NK-92 (cell line): ENCODE data around the gene HES6.

Experiments used
- DNase-seq: peaks from one replicate; lab custom pipeline; 2025; ENCODE audit not compliant: unreplicated experiment; lab: John Stamatoyannopoulos, UW

The HES6 gene

GRCh38 chr2:238235856-238236255, 4.0 kb downstream of the HES6 start:
- DNase-seq, result no peak

- DNase-seq, result no peak
Measured at GRCh38 chr2:238235331-238235732, 4.5 kb downstream of the HES6 start.

GRCh38 chr2:238233625-238234024, 6.2 kb downstream of the HES6 start:
- DNase-seq, result no peak

GRCh38 chr2:238231809-238232208, 8.0 kb downstream of the HES6 start:
- no peak for DNase-seq

GRCh38 chr2:238231251-238231793, 8.5 kb downstream of the HES6 start:
- peak; percentile 14 for DNase-seq

- DNase-seq, result no peak
Measured at GRCh38 chr2:238230699-238231098, 9.1 kb downstream of the HES6 start.

GRCh38 chr2:238228700-238229099, 11.1 kb downstream of the HES6 start:
- no peak for DNase-seq

GRCh38 chr2:238227587-238228032, 12.2 kb downstream of the HES6 start:
- no peak for DNase-seq

GRCh38 chr2:238226698-238227586, 12.9 kb downstream of the HES6 start:
- no peak for DNase-seq

- no peak for DNase-seq
Measured at GRCh38 chr2:238225911-238226697, 13.7 kb downstream of the HES6 start.

- DNase-seq, result no peak
Measured at GRCh38 chr2:238225121-238225520, 14.7 kb downstream of the HES6 start.

GRCh38 chr2:238224356-238225035, 15.3 kb downstream of the HES6 start:
- DNase-seq, result no peak

GRCh38 chr2:238220892-238221521, 18.8 kb downstream of the HES6 start:
- DNase-seq, result no peak

GRCh38 chr2:238220274-238220891, 19.5 kb downstream of the HES6 start:
- DNase-seq, result no peak

- no peak for DNase-seq
Measured at GRCh38 chr2:238216651-238217184, 23.1 kb downstream of the HES6 start.

- no peak for DNase-seq
Measured at GRCh38 chr2:238207006-238207405, 32.8 kb downstream of the HES6 start.

GRCh38 chr2:238203973-238204683, 35.7 kb downstream of the HES6 start:
- no peak for DNase-seq

- DNase-seq, result peak; percentile 35
Measured at GRCh38 chr2:238203094-238203972, 36.5 kb downstream of the HES6 start, which contains the start of gene ILKAP. ILKAP (minus strand) TSS chr2:238203695; CDS start chr2:238203553, 142 bp downstream.
